Measurements from ENCODE around the gene PGGHG.
"Not testable (repeated sequence)": the region's sequence is repeated elsewhere in the genome, so short reads cannot be mapped to it uniquely, and the experiment has no call there.

Gene PGGHG

DNA sequence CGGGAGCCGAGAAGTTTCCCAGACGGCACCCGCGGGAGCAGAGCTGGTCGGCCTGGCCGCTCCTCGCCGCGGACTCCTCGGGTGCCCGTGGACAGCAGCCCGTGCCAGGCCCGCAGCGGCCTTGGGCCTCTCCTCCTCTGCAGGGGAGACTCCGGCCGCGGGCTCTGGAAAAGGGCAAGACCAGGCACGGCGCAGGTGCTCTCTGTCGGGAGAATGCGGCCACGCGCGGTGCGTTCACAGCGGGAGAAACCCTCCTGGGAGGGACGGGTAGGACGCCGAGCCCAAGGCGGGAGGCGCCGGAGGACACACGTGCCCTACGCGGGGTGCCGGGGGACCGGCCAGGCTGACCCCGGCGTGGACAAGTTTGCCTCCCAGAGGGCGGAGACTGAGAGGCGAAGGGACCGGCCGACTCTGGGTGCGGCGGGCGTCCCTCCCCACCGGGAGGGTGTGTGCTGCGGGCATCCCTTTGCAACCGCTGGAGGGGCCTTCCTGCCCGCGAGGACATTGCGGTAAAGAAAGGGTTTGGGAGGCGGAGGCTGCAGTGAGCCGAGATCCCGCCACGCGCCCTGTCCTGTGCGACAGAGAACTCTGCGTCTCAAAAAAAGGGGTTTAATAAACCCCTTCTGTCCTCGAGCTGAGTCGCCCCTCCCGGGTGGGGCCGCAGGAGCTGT is 27.2 kb downstream of the PGGHG start:
- H3K36me3 ChIP-seq (ENCODE audit: control insufficient read depth, insufficient read depth, low read length), result peaks cover 14% of the 10 kb centered on the region
- H3K9ac ChIP-seq (ENCODE audit: low read depth, low read length), result peak overlapping the region; percentile 85
- peak overlapping the region; percentile 96 for H3K4me3 ChIP-seq (ENCODE audit: low read depth, low read length)
- no peaks in the 10 kb centered on the region for H3K27me3 ChIP-seq (ENCODE audit: control insufficient read depth, insufficient read depth, low read length)
- H3K4me1 ChIP-seq (ENCODE audit: control insufficient read depth, insufficient read depth, low read length), result peaks cover 18% of the 10 kb centered on the region
- H3K9me3 ChIP-seq (ENCODE audit: control insufficient read depth, insufficient read depth, low read length), result no peaks in the 10 kb centered on the region

DNA sequence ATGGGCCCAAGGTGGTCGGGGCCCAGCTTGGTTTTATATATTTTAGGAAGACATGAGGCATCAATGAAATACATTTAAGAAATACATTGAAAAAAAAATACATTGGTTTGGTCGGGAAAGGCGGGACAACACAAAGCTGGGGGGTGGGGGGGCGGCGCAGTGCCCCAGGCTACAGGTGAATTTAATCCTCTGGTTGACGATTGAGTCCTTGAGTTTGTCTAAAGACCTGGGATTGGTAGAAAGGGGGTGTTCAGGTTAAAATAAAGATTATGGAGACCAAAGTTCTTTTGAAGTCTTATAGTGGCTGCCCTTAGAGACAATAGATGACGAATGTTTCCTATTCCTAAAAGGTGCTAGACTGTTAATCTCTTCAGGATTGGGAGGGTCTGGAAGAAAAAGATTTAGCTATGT is 28.0 kb downstream of the PGGHG start:
- Histone ChIP-seq H3K9me3 (ENCODE audit: control insufficient read depth, insufficient read depth, low read length) (no peaks in the 10 kb centered on the region), H3K4me1 (ENCODE audit: control insufficient read depth, insufficient read depth, low read length) (peaks cover 16% of the 10 kb centered on the region), H3K36me3 (ENCODE audit: control insufficient read depth, insufficient read depth, low read length) (peaks cover 14% of the 10 kb centered on the region), H3K27me3 (ENCODE audit: control insufficient read depth, insufficient read depth, low read length) (no peaks in the 10 kb centered on the region), H3K9ac (ENCODE audit: low read depth, low read length) (no peak overlapping the region), H3K4me3 (ENCODE audit: low read depth, low read length) (peak overlapping the region; percentile 96)

DNA sequence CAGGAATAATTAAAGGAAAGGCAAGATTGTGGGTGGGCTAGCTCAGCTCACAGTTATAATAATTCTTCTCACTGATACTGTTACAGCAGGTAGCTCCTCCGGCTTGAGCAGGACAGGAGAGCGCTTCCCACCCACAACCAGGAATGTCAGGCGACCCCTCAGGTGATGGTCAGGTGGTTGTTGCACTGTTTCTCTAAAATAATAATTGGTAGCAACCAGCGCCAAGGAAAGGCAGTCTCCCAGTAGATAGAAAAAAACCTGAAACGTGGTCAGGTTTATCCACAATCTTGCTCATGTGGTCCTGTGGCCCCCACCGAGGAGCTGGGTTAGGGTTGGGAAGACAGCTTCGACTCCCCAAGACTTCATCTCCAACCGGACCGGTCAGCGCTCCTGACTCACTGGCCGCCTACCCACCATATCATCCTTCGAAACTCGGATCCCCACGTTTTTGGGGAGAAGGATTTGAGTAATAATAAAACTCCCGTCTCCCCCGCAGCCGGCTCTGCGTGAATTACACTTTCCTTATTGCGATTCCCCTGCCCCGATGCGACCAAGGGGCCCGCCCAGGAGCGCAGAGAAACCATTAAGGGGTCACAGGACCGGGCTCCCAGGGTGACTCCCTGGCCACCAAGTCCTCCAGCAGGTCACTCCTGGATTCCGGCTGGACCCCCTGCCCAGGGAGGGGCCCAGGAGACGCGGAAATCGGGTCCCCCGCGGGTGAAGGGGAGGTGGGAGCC is 28.9 kb downstream of the PGGHG start:
- H3K4me3 ChIP-seq (ENCODE audit: low read depth, low read length), result peak overlapping the region; percentile 96

DNA sequence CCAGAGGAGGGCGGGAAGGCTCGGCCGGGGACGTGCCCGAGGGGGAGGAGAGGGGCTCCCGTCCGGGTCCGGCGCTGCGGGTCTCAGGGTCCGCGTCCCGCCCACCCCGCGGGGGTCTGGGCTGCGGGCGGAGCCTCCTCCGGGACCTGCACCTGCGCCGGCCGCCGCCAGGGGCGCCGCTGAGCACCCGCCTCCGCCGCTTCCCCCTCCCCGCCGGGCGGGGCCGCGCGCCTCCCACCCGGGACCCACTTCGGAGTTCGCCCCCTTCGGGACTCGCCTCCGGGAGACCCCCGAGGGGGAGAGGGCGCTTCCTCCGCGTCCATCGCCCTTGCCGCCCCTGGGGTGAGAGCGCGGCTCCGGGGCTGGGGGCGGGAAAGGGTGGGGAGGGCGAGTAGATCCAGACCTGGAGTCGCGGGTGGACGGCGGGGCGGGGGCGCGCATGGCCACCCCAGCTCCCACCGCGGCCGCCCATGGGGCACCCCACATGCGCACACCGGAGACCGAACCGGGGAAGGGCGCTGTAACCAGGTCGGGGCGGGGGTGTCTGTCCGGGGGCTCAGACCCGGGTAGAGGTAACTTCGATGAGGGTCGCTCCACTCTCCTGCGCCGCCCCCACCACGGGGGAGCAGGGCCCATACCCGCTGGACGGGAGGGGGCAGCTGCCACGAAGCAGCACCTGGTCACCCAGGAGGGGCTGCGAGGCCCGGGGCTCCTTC is 29.6 kb downstream of the PGGHG start:
- H3K4me3 ChIP-seq (ENCODE audit: low read depth, low read length); H3K4me1 ChIP-seq (ENCODE audit: control insufficient read depth, insufficient read depth, low read length); H3K9me3 ChIP-seq (ENCODE audit: control insufficient read depth, insufficient read depth, low read length); H3K27me3 ChIP-seq (ENCODE audit: control insufficient read depth, insufficient read depth, low read length); H3K9ac ChIP-seq (ENCODE audit: low read depth, low read length): not testable (repeated sequence)
- H3K36me3 ChIP-seq (ENCODE audit: control insufficient read depth, insufficient read depth, low read length), result peaks cover 14% of the 10 kb centered on the region

More for the DNA sequence above, 28.9 kb downstream of the PGGHG start:
- H3K27me3 ChIP-seq (ENCODE audit: control insufficient read depth, insufficient read depth, low read length); H3K4me1 ChIP-seq (ENCODE audit: control insufficient read depth, insufficient read depth, low read length); H3K9me3 ChIP-seq (ENCODE audit: control insufficient read depth, insufficient read depth, low read length): not testable (repeated sequence)
- H3K9ac ChIP-seq (ENCODE audit: low read depth, low read length), result peak overlapping the region; percentile 14
- peaks cover 14% of the 10 kb centered on the region for H3K36me3 ChIP-seq (ENCODE audit: control insufficient read depth, insufficient read depth, low read length)

DNA sequence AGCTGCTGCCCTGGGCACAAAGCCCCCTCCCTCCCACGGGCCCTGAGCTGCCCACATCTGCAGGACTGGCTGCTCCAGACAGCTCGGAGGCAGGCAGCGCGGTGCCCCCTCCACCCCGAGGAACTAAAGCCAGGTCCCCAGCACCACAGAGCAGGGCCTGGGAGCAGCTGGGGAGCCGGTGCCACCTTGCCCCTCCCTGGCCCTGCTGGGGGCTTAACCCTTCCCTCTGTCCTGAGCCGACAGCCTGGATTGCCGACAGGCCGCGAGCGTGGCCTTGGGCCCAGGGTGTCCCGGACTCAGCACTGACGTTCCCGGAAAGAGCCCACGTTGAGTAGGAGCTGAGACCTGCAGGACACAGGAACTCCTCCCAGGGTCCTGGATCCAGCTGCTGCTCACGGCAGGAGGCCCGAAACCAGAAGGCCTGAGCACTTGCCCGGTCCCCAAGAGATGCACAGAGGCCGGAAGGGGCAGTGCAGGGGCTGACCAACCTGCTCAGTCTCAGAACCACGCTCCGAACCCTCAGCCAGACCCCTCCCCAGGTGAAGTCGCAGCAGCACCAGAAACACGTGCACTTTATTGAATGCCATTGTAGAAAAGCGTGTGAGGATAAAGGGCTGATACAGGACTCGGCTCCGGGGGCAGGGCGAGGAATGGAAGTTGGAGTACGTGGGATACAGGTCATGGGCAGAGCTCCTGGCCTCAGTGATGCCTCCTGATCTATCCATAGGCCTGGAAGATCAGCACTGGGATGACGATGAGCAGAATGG is 30.4 kb downstream of the PGGHG start:
- not testable (repeated sequence) for H3K4me1 ChIP-seq (ENCODE audit: control insufficient read depth, insufficient read depth, low read length); H3K27me3 ChIP-seq (ENCODE audit: control insufficient read depth, insufficient read depth, low read length); H3K9me3 ChIP-seq (ENCODE audit: control insufficient read depth, insufficient read depth, low read length); H3K9ac ChIP-seq (ENCODE audit: low read depth, low read length)
- H3K36me3 ChIP-seq (ENCODE audit: control insufficient read depth, insufficient read depth, low read length), result peaks cover 14% of the 10 kb centered on the region
- peak overlapping the region; percentile 37 for H3K4me3 ChIP-seq (ENCODE audit: low read depth, low read length)

DNA sequence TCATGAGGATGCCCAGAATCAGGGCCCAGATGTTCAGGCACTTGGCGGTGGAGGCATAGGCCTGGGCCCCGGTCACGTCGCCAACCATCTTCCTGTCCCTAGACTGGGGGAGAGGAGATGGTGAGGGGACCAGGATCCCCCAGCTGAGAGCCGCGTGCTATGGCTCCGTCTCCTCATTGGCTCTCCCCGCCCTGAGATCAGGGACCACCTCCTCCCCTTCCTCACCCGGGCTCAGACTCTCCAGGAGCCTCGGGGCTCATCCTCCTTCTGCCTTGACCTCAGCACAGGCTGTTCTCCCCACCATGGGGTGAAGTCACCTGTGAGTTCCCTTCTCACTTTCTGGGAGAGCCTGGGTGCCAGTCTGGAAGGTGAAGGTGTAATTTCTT is 31.0 kb downstream of the PGGHG start:
- H3K27me3 ChIP-seq (ENCODE audit: control insufficient read depth, insufficient read depth, low read length); H3K4me1 ChIP-seq (ENCODE audit: control insufficient read depth, insufficient read depth, low read length); H3K9ac ChIP-seq (ENCODE audit: low read depth, low read length); H3K9me3 ChIP-seq (ENCODE audit: control insufficient read depth, insufficient read depth, low read length): not testable (repeated sequence)
- H3K36me3 ChIP-seq (ENCODE audit: control insufficient read depth, insufficient read depth, low read length), result peaks cover 14% of the 10 kb centered on the region
- peak overlapping the region; percentile 37 for H3K4me3 ChIP-seq (ENCODE audit: low read depth, low read length)

DNA sequence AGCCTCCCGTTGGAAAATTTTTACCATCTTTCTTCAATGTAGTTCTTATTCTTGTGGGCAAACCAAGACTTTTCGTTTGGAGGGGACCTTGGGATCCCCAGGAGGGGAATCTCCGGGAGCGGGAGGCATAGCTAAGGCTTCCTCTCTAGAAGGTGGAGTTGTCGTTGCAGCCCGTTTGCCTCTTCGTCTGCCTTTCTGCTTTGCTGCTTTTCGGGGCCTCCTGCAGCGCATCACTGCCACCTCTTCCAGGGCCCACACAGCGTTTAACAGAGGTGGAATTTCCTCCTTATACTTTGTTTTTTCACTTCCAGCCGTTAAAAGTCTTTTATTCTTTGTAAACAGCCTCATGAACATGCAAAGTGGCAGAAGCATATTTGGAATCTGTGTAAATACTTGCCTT is 35.2 kb downstream of the PGGHG start:
- H3K27me3 ChIP-seq (ENCODE audit: control insufficient read depth, insufficient read depth, low read length), result no peaks in the 10 kb centered on the region
- H3K9me3 ChIP-seq (ENCODE audit: control insufficient read depth, insufficient read depth, low read length), result no peaks in the 10 kb centered on the region
- H3K4me1 ChIP-seq (ENCODE audit: control insufficient read depth, insufficient read depth, low read length), result peaks cover 4% of the 10 kb centered on the region
- no peak overlapping the region for H3K9ac ChIP-seq (ENCODE audit: low read depth, low read length)
- H3K36me3 ChIP-seq (ENCODE audit: control insufficient read depth, insufficient read depth, low read length), result no peaks in the 10 kb centered on the region
- H3K4me3 ChIP-seq (ENCODE audit: low read depth, low read length), result no peak overlapping the region

DNA sequence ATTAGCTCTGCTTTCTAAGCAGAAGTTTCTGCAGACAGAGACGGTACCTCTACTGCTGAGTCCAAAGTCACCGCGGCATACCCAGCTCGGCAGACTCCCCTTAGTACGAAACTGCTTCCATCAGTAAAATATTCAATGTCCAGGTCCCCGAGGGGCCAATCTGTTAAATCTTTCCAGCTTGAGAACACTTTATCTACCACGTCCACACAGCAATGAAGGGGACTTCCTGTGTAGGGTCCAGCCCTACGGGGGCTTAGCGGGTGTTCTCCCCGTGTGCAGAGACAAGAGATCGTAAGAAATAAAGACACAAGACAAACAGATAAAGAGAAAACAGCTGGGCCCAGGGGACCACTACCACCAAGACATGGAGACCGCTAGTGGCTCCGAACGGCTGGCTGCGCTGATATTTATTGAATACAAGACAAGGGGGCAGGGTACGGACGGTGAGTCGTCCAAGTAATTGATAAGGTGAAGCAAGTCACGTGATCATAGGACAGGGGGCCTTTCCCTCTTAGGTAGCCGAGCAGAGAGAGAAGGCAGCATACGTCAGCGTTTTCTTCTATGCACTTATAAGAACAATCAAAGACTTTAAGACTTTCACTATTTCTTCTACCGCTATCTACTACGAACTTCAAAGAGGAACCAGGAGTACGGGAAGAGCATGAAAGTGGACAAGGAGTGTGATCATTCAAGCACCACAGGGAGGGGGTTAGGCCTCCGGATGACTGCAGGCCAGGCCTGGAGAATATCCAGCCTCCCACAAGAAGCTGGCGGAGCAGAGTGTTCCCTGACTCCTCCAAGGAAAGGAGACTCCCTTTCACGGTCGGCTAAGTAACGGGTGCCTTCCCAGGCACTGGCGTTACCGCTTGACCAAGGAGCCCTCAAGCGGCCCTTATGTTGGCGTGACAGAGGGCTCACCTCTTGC is 35.9 kb downstream of the PGGHG start:
- not testable (repeated sequence) for H3K4me3 ChIP-seq (ENCODE audit: low read depth, low read length); H3K4me1 ChIP-seq (ENCODE audit: control insufficient read depth, insufficient read depth, low read length); H3K36me3 ChIP-seq (ENCODE audit: control insufficient read depth, insufficient read depth, low read length); H3K9me3 ChIP-seq (ENCODE audit: control insufficient read depth, insufficient read depth, low read length); H3K27me3 ChIP-seq (ENCODE audit: control insufficient read depth, insufficient read depth, low read length); H3K9ac ChIP-seq (ENCODE audit: low read depth, low read length)

DNA sequence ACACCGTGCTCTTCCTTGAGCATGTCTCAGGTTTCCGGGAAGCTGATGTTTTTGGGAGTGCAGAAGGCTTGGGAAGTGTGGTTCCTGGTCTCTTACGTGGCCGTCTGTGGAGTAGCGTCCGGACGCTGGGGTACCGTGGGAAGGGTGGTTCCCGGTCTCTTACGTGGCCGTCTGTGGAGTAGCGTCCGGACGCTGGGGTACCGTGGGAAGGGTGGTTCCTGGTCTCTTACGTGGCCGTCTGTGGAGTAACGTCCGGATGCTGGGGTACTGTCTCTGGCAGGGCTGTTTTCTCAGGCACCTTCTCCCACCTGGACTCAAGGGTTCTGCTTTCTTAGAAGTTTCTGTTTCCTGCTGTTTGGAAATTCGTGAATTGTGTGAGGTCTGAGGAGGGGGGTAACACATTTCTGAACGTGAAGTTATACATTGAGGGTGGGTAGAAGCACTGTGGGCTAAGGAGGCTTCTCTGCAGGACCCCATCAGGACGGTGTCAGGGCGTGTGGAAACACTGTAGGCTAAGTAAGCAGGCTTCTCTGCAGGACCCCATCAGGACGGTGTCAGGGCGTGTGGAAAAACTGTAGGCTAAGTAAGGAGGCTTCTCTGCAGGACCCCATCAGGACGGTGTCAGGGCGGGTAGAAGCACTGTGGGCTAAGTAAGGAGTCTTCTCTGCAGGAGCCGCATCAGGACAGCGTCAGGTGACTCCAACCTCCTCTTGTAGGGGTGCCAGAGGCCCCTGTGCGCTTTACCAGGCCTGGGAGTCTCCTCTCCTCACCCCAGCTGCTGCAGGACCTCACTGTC is 37.1 kb downstream of the PGGHG start:
- Histone ChIP-seq H3K4me1 (ENCODE audit: control insufficient read depth, insufficient read depth, low read length) (peaks cover 4% of the 10 kb centered on the region), H3K9ac (ENCODE audit: low read depth, low read length) (no peak overlapping the region), H3K9me3 (ENCODE audit: control insufficient read depth, insufficient read depth, low read length) (no peaks in the 10 kb centered on the region), H3K27me3 (ENCODE audit: control insufficient read depth, insufficient read depth, low read length) (no peaks in the 10 kb centered on the region), H3K36me3 (ENCODE audit: control insufficient read depth, insufficient read depth, low read length) (no peaks in the 10 kb centered on the region), H3K4me3 (ENCODE audit: low read depth, low read length) (no peak overlapping the region)

DNA sequence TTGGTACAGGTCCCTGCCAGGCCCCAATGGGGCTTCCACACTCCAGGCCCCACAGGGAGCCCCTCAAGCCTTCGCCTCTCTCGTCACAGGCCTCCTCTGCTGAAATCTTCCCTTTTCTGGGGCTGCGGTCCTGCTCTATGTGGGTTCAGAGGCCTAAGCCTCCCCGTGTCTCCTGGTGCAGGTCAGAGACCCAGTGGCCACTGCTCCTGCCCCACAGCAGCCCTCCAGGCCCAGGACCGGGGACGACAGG is 37.6 kb downstream of the PGGHG start:
- Histone ChIP-seq H3K4me3 (ENCODE audit: low read depth, low read length) (no peak overlapping the region), H3K36me3 (ENCODE audit: control insufficient read depth, insufficient read depth, low read length) (no peaks in the 10 kb centered on the region), H3K27me3 (ENCODE audit: control insufficient read depth, insufficient read depth, low read length) (no peaks in the 10 kb centered on the region), H3K9ac (ENCODE audit: low read depth, low read length) (peak overlapping the region; percentile 12), H3K4me1 (ENCODE audit: control insufficient read depth, insufficient read depth, low read length) (peaks cover 4% of the 10 kb centered on the region), H3K9me3 (ENCODE audit: control insufficient read depth, insufficient read depth, low read length) (no peaks in the 10 kb centered on the region)
